GM19351 (cell line): ENCODE data around the gene MRPL39.

ENCODE experiments used
- ATAC-seq: cut with Tn5 transposase; IDR thresholded peaks from one replicate; pipeline ENCODE4 v1.9.1; 2021; ENCODE audit warnings: mild to moderate bottlenecking, moderate library complexity; ENCODE audit not compliant: unreplicated experiment

MRPL39 gene

DNA sequence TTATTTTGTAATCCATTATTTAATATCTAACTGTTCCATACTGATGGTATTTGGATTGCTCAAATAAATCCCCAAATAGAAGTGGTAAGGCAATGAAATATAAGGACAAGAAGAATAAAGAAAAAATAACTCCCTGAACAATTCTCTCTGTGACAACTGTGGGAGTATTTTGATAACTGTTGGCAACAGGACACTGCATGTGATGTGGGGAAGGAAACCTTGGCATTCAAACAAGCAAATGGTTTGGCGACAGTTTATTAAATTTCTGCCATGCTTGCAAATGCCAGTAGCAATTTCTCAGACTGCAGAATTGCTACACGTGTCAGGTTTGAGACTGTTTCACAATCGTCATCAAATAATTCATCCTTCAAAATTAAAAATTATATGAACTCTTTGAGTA, 8.6 kb upstream of the MRPL39 start:
- ATAC-seq: no peak

DNA sequence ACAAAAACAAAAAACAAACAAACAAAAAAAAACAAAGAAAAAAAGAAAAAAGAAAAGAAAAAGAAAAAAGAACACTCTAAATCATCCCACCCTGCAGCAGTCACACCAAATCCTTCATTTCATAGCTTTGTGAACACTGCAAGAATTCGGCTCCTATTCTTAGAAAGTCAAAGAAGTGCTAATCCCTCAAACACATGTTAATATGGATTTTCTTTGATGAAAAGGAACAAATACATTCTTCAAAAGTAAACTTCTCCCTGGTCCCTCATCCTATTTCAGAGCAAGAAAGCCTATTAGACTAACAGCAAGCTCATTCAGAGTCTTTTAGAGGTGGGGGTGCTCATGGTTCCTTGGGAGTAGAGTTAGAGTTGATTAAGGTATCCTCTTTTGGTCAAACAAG, 7.2 kb upstream of the MRPL39 start:
- ATAC-seq: no peak

DNA sequence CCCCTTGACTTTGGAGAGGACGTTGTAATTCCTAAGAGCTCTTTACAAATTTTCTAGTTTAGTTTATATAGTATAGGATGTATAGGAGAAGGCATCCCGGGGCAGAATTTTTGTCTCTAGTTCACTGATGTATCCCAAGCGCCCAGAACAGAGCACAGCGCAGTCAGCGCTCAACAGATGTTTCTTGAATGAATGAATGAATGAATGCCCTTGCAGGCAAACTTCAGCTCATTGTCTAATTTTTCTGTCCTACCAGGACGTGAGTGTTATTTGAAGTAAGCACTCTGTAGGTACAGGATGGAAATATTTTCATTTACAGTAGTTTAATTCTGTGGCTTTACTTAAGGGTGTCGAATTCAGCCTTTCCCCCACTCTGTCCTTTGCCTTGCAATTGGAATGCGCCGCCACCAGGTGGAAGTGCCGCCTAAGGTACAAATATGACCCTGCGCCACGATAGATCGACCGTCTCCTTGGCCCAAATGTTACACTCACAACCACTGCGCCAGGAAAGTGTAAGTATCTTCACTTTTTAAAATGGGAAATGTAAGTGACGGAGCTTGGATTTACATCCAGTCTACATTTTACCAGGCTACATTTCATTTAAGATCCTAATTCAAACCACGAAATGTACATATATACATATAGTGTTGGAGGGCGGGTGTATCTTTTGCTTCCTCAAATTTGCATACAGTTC, 910 bp upstream of the MRPL39 start:
- ATAC-seq: peak; percentile 75

DNA sequence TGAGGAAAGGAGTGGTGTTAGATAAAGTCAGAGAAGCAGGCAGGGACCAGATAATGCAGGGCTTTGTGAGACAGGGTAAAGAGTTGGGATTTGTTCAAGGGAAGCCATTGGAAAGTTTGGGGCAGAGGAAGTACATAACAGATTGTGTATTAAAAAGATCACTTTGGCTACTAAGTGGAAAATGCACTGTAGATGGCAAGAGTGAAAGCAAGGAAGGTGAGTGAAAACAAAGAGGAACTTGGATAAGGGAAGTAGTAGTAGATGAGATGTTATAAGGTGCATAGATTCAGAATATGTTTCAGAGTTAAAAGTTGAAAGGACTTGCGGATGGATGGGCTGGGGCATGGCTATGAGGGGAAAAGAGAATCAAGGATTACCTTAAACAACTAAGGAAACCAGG, 17.4 kb downstream of the MRPL39 start:
- ATAC-seq: no peak

DNA sequence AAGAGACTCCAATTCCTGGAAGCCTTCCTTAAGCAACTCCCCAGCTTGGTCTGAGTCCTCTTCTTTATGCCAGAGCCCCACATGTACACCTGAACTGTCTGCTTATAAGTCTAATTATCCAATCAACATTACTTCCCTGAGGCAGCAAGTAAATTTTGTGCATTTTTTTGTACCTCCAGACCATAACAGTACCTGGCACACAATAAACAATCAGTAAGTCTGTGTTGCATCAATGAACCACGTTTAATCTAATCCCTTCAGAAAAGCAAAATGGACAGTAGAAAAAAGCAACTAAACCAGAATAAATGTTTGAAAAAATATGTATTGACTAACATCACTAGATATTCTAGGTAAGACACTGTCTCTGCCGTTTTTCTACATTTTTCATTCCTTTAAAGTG, 20.5 kb downstream of the MRPL39 start:
- ATAC-seq: no peak

DNA sequence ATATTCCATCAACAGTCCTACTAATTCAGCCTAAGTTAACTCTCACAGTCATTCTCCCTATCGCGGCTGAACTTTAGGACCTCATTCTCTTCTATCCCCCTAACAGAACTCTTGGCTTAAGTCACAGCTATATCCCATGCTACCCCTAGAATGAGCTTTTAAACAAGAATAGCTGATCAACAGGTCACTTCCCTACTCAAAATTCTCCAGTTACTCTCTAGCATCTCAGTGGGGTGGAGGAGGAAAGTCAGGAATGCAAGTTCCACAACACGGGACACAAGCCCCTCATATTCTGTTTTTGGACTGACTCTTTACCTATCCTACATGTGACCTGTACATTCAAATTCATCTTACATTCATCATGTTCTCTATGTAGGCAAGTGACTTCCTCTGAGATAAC, 21.0 kb downstream of the MRPL39 start:
- ATAC-seq: no peak

DNA sequence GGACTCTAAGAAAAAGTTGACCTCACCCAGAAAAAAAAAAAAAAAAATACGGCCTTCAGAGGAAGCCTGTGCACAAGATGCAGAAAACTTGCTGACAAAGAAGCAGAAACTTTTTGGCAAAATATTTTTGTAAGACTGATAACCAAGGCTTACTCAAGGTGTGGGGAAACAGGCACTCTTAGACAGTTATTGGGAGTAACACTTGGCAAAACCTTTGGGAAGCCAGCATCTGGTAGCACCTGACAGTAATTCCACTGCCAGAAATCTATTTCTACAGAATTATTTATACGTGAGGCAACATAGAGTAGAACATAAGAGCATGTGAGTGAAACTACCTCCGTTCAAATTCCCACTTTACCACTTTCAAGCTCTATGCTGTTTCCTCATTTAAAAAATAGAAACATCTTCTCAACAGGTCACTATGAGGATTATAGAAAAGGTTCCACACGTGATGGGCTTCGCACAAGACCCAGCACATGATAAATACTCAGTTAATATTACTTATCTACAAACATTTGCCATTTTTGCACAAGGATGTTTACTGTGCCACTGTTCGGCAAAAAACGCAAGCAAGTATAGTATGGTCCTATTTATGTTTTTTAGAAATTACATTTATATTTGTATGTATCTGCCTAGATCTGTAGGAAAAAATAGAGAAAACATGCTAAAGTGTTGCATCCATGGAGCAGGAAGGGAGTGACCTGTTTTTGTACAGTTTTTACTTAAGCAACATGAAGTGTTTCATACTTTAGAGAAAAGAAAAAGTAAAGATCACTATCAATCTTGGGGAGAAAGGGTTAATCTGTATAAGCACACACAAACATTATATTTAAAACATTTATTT, 22.2 kb downstream of the MRPL39 start:
- no peak for ATAC-seq

DNA sequence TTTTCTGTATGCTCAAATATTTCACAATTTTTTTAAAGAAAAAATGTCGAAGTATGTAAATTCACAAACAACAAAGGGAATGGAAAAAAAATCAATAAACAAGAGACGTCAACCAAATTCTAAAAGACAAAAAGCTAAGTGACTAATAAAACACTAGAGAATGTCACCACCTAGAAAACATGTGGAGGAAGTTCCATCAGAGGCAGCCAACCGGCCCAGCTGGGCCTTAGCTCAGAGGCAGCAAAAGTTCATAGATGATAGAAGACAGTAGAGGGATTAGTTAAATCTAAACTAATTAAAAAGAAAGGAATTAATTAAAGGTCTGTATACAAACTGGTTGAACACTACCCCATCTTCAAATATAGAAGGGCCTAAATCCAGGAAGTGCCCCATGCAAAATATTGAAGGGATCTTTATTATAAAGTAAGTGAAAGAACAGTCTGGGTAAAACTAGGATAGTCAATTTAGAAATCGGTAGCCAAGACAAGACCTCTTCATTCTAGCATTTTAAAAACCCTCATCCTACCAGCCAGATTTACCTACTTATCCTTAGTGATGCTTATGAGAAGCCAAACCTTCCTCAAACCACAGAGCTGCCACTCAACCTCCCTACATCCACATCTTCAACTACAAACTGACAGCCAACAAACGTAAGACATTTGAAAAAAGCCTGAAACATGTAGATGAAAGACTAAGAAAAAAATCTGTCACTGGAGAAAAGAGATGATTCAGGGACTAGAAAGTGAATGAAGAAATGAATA, 23.7 kb downstream of the MRPL39 start:
- ATAC-seq: no peak

DNA sequence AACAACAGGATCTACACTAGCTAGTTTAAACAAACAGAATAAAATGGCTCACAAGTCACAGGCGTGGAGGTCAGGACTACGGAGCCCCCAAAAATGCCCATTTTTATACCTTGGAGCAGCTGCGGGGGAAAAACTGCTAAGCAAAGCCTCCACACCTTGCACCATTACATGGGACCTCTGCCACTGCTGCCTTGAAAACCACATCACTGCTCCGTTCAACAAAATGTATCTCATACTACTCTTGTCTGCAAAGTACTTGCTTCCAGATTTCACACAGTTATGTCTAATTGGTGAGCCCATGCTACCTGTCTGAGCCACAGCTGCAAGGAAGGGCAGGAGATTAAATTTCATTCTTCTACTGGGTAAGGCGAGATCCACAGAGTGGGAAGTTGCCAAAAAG, 24.4 kb downstream of the MRPL39 start:
- ATAC-seq: no peak

DNA sequence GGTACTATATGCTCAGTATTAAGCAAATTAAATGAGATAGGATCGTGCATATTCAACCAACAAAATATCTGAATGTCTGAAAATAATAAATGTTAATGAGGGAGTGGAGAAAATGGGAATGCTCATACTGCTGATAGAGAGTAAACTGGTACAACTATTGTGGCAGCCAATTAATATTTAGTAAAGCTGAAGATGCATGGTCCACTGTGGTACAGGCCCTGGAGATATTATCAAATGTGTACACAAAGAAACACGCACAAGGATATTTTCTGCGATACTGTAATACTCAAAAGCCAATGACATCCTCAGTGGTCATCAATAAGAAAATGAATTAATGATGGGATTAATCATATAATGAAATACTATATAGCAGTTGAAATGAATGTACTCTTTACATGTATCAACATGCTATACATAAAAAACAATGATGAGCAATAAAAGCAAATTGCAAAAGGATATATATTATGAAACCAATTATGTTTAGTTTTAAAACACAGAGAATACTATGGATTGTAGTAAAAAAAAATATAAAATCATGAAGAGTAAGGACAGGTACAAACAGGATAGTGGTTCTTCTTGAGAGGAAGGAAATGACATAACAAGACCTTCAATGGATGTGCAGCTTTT, 25.0 kb downstream of the MRPL39 start:
- ATAC-seq: no peak

DNA sequence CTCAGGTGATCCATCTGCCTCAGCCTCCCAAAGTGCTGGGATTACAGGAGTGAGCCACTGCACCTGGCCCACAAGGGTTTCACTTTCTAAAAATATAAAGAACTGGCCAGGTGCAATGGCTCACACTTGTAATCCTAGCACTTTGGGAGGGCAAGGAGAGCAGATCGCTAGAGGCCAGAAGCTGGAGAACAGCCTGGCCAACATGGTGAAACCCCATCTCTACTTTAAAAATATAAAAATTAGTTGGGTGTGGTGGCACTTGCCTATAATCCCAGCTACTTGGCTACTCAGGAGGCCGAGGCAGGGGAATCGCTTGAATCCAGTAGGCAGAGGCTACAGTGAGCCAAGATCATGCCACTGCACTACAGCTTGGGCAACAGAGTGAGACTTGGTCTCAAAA, 25.7 kb downstream of the MRPL39 start:
- ATAC-seq: no peak

DNA sequence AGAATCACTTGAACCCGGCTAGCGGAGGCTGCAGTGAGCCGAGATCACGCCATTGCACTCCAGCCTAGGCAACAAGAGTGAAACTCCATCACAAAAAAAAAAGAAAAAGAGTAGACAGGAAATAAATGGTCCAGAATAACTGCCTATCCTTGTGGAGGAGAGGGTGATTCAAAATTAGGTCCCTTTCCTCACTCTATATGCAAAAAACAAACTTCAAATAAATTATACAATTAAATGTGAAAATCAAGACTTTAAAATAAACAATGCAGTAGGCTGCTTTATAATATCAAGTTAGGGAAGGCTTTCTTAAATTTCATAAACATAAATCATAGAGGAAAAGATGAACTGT, 26.4 kb downstream of the MRPL39 start:
- no peak for ATAC-seq

DNA sequence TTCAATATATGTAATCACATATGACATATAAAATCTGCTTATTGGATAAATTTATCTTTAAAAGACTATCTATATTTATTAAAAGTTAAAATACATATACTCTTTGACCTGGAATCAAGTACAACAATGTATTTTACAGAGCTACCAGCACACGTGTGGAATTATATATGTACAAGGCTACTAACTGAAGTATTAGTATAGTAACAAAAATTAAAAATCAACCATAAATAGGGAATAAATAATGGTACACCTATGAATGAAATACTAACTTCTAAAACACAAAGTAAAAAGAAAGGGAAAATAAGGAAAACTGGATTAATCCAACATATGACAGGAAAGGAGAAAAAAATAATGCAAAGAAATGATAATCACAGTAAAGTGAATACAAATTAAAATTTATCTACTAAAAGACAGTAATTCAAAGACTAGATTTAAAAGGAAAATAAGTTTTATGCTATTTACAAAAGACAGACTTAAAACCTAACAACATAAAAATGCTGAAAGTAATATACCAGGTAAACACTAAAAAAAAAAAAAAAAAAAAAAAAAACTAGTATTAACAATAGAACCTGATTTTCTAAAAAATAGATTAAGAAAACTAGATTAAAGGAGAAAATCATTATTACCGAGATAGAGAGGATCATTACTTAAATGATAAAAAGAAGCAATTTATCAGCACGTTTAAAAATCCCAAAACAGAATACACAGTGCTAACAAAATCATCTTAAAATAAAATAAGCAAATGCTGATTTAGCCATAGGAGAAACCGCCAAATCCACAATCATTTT, 27.9 kb downstream of the MRPL39 start:
- no peak for ATAC-seq

DNA sequence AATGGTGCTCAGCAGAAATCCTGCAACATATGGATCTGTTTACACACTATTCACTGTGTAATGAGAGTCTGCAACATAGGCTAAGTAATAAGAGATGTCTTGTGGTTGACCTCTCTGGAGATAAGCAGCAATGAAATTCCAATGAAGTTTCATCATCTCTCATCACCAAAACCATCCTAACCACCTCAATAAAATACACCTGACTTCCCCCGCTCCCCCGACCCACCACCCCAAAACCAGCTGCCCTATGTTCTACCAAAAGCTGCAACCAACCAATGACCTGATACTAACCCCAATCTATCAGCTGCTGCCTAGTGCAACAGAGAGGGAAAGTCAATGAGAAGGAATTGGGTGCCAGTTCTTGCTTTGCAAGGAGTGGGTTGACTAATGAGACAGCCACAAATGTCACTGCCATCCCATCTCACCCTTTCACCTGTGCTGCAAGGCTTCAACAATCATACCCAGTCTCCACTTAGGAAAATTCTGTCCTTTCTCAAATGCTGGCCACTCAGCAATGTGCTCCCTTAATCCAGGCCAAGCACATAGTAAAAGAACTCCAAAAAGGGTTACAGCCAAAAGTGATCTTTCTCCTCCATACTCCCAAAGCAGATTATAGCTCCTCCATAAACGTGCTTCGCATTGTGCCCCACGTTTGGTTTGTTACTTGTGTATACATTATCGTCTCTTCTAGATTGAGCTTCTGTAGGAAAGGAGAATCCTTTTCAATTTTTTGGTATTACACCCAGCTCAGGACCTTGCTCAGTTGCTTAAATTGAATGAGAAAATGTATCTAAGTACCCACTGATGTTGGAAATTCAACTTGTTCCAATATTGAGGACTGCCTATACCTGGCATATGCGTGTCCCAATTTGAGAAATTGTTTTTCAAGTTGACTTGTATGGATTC, 29.0 kb downstream of the MRPL39 start:
- ATAC-seq: peak; percentile 26

DNA sequence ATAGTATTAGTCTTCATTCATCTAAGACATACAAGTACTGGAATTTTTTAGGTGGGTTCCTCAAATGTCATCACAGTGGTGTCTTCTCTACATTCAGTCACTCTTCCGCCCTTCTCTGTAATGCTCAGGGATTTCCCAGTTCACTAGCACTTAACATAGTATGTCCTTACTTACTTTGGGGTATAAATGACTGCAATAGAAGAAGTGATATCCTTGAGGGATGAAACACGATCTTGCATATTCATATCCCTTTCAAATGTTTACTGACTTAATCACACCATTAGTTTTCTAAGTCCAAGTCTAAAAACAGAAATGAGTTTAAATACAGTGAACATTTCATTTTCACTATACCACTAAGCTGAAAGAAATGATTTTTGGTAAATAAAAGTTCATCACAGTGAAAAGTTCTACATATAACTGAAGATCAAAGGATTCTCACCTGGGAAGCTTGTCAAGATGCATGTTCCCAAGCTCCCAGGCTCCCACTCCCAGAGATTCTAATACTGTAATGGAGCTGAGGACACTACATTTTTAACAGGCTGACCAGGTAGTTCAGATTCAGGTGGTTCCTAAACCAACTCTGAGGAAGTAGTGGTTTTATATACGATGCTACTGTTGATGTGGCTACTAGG, 29.7 kb downstream of the MRPL39 start:
- ATAC-seq: peak; percentile 8

DNA sequence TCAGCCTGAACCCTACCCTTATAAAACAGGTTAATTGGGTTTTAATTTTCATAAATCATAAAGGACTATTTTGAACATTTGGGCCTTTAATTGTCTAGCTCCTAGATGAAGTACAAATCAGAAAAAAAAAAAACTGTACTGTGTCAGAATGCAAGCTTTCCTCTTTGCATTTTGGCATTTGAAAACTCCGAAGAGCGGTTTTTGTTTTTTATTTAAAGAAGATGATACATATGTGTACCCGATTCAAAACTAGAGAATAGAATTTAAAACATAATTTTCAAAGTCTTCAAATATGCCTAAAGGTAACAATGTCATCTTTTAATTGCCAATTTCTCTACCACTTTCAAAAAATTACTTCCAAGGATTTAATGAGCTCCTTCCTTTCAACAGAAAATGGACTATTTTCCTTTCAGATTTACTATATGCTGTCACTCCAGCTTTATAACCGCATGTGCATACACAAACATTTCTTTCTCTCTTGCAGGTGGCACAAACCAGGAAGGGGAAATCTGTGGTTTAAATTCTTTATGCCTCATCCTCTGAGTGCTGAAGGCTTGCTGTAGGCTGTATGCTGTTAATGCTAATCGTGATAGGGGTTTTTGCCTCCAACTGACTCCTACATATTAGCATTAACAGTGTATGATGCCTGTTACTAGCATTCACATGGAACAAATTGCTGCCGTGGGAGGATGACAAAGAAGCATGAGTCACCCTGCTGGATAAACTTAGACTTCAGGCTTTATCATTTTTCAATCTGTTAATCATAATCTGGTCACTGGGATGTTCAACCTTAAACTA, 33.7 kb downstream of the MRPL39 start:
- ATAC-seq: no peak

DNA sequence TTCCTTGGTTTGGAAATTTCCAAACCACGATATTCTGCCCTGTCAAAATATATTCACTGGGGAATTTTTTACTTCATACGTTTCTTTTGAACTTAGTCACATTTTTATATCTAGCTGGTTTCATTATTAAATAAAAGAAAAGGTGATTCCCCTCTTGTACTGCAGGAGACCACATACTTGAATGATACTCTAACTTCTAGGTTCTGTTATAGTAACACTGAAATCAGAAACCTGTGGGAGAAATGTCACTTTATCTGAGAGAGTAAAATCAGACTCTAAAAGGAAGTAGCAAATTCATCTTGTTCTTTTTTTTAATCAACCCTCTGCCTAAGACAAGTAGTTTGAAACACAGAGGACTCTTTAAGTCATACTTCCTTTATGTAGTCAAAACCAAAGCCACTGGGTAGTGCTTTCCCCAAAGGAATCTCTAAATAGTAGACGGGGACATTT, 34.4 kb downstream of the MRPL39 start:
- ATAC-seq: peak; percentile 50

DNA sequence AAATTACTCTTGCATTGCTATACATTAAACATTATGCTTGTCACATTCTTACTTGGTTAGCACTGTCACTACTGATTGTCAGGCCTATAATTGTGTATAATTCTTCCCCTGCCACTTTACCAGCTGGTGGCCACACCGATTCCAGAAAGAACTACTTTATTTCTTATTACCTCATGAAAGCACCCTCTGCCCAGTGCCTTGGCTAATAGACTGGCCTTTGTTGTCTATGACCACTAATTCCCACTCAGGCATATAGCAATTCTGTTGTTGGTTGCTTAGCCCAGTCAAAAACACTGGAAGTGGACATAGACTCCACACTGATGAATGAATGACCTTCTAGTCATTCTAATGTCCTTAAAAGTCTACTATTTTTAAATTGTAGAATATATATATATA, 35.6 kb downstream of the MRPL39 start:
- no peak for ATAC-seq
